Measurements from ENCODE around the gene GALNT13.

- TF ChIP-seq CTCF (IDR thresholded peaks at IDR 0.05), result no peak
- TF ChIP-seq ZFX (IDR thresholded peaks at IDR 0.05; ENCODE audit: borderline replicate concordance), result no peak
Measured at GRCh38 chr2:154324601-154325000, 452.9 kb downstream of the GALNT13 start.
